C4-2B (cell line): ENCODE measurements around the gene CMTM2.

Source experiments
- H3K27ac ChIP-seq: fragments of 450-650 bp; 2 replicates; pipeline ENCODE4 v1.5.1; 2017
- CTCF ChIP-seq: fragments of 450-650 bp; conservative IDR thresholded peaks from 2 replicates; pipeline ENCODE4 v1.5.1; 2017; ENCODE audit warnings: mild to moderate bottlenecking
- ZFX ChIP-seq: fragments of 450-650 bp; IDR thresholded peaks from 2 replicates; pipeline ENCODE4 v1.6.1; 2017

CMTM2 gene

GRCh38 chr16:66578651-66579531 lies at the start of gene CMTM2:
Gene CMTM2 (plus strand): TSS chr16:66579463. CDS start chr16:66579608, 145 bp downstream.
- H3K27ac ChIP-seq: peak within 1 kb of the TSS; percentile 31

GRCh38 chr16:66529475-66529874 lies 49.8 kb upstream of the CMTM2 start:
- TF ChIP-seq ZFX (no peak), CTCF (no peak)
- no peak overlapping the region for H3K27ac ChIP-seq

More at GRCh38 chr16:66578651-66579531, at the start of gene CMTM2:
- no peak for TF ChIP-seq ZFX
- TF ChIP-seq CTCF: no peak

GRCh38 chr16:66534376-66534799 lies 44.9 kb upstream of the CMTM2 start:
- no peak overlapping the region for H3K27ac ChIP-seq
- no peak for TF ChIP-seq CTCF
- TF ChIP-seq ZFX: no peak

GRCh38 chr16:66536525-66536924 lies 42.7 kb upstream of the CMTM2 start:
- H3K27ac ChIP-seq: no peak overlapping the region
- TF ChIP-seq CTCF (no peak), ZFX (no peak)

GRCh38 chr16:66537236-66537635 lies 42.0 kb upstream of the CMTM2 start:
- H3K27ac ChIP-seq: no peak overlapping the region
- TF ChIP-seq ZFX (no peak), CTCF (no peak)

- no peak for TF ChIP-seq CTCF
- TF ChIP-seq ZFX: no peak
- no peak overlapping the region for H3K27ac ChIP-seq
Observed at GRCh38 chr16:66538910-66539309, 40.4 kb upstream of the CMTM2 start.

- TF ChIP-seq CTCF (no peak), ZFX (no peak)
- H3K27ac ChIP-seq: no peak overlapping the region
Observed at GRCh38 chr16:66539623-66540469, 39.4 kb upstream of the CMTM2 start.
